ENCODE data around the gene FAM186B.
A peak's percentile ranks its signal among the peaks of the same experiment; 100 is the strongest.

The FAM186B gene

GRCh38 chr12:49559011-49559675 lies 46.3 kb downstream of the FAM186B start:
- no peak overlapping the region for H3K27ac ChIP-seq (ENCODE audit: low read length)
- H3K27me3 ChIP-seq (ENCODE audit: low read depth, low read length): no peaks in the 10 kb centered on the region
- H3K9me3 ChIP-seq (ENCODE audit: insufficient read depth, low read length): no peaks in the 10 kb centered on the region
- no peak overlapping the region for H3K4me2 ChIP-seq (ENCODE audit: low read length)
- peaks cover 29% of the 10 kb centered on the region for H3K36me3 ChIP-seq (replicated peaks; ENCODE audit: low read depth, low read length)
- no peak overlapping the region for H3K4me3 ChIP-seq (ENCODE audit: low read length)
- H3K79me2 ChIP-seq (ENCODE audit: low read length): no peaks in the 10 kb centered on the region
- no peaks in the 10 kb centered on the region for H3K4me1 ChIP-seq (ENCODE audit: low read length)
- no peak for TF ChIP-seq CTCF (IDR thresholded peaks at IDR 0.05; ENCODE audit: low read depth, low read length)
- no peak for TF ChIP-seq EZH2phosphoT487 (IDR thresholded peaks at IDR 0.05; ENCODE audit: low read depth)
- H2AFZ ChIP-seq (ENCODE audit: low read depth, low read length): no peak overlapping the region
- no peaks in the 10 kb centered on the region for H4K20me1 ChIP-seq (ENCODE audit: insufficient read depth, low read length)
- H3K9ac ChIP-seq (ENCODE audit: low read length): no peak overlapping the region

GRCh38 chr12:49558526-49558925 lies 46.9 kb downstream of the FAM186B start:
- Histone ChIP-seq H3K4me3 (ENCODE audit: low read length) (no peak overlapping the region), H3K36me3 (replicated peaks; ENCODE audit: low read depth, low read length) (peaks cover 28% of the 10 kb centered on the region), H3K27me3 (ENCODE audit: low read depth, low read length) (no peaks in the 10 kb centered on the region), H4K20me1 (ENCODE audit: insufficient read depth, low read length) (no peaks in the 10 kb centered on the region), H3K79me2 (ENCODE audit: low read length) (no peaks in the 10 kb centered on the region), H2AFZ (ENCODE audit: low read depth, low read length) (no peak overlapping the region), H3K27ac (ENCODE audit: low read length) (no peak overlapping the region), H3K4me1 (ENCODE audit: low read length) (no peaks in the 10 kb centered on the region), H3K9ac (ENCODE audit: low read length) (no peak overlapping the region), H3K4me2 (ENCODE audit: low read length) (no peak overlapping the region), H3K9me3 (ENCODE audit: insufficient read depth, low read length) (no peaks in the 10 kb centered on the region)
- no peak for TF ChIP-seq CTCF (IDR thresholded peaks at IDR 0.05; ENCODE audit: low read depth, low read length)
- no peak for TF ChIP-seq EZH2phosphoT487 (IDR thresholded peaks at IDR 0.05; ENCODE audit: low read depth)

- H3K36me3 ChIP-seq (replicated peaks; ENCODE audit: low read depth, low read length): peaks cover 25% of the 10 kb centered on the region
- H3K79me2 ChIP-seq (ENCODE audit: low read length): no peaks in the 10 kb centered on the region
- H3K27ac ChIP-seq (ENCODE audit: low read length): no peak overlapping the region
- no peak overlapping the region for H3K4me2 ChIP-seq (ENCODE audit: low read length)
- H3K9ac ChIP-seq (ENCODE audit: low read length): no peak overlapping the region
- no peak overlapping the region for H3K4me3 ChIP-seq (ENCODE audit: low read length)
- H2AFZ ChIP-seq (ENCODE audit: low read depth, low read length): no peak overlapping the region
- H4K20me1 ChIP-seq (ENCODE audit: insufficient read depth, low read length): no peaks in the 10 kb centered on the region
- H3K4me1 ChIP-seq (ENCODE audit: low read length): no peaks in the 10 kb centered on the region
- TF ChIP-seq CTCF (IDR thresholded peaks at IDR 0.05; ENCODE audit: low read depth, low read length) (peak; percentile 24), EZH2phosphoT487 (IDR thresholded peaks at IDR 0.05; ENCODE audit: low read depth) (no peak)
- H3K27me3 ChIP-seq (ENCODE audit: low read depth, low read length): no peaks in the 10 kb centered on the region
- no peaks in the 10 kb centered on the region for H3K9me3 ChIP-seq (ENCODE audit: insufficient read depth, low read length)
These were observed 47.6 kb downstream of the FAM186B start for GRCh38 chr12:49557917-49558215.

GRCh38 chr12:49557187-49557916 lies 48.1 kb downstream of the FAM186B start:
- Histone ChIP-seq H4K20me1 (ENCODE audit: insufficient read depth, low read length) (no peaks in the 10 kb centered on the region), H3K4me2 (ENCODE audit: low read length) (no peak overlapping the region), H2AFZ (ENCODE audit: low read depth, low read length) (no peak overlapping the region), H3K36me3 (replicated peaks; ENCODE audit: low read depth, low read length) (peaks cover 22% of the 10 kb centered on the region), H3K27me3 (ENCODE audit: low read depth, low read length) (no peaks in the 10 kb centered on the region), H3K79me2 (ENCODE audit: low read length) (no peaks in the 10 kb centered on the region), H3K9me3 (ENCODE audit: insufficient read depth, low read length) (no peaks in the 10 kb centered on the region), H3K4me3 (ENCODE audit: low read length) (no peak overlapping the region), H3K27ac (ENCODE audit: low read length) (no peak overlapping the region), H3K9ac (ENCODE audit: low read length) (no peak overlapping the region), H3K4me1 (ENCODE audit: low read length) (no peaks in the 10 kb centered on the region)
- TF ChIP-seq CTCF (IDR thresholded peaks at IDR 0.05; ENCODE audit: low read depth, low read length) (no peak), EZH2phosphoT487 (IDR thresholded peaks at IDR 0.05; ENCODE audit: low read depth) (no peak)
